Osteocyte (in vitro differentiated cells): Measurements from ENCODE around the gene PLAAT3. TPM values are rescaled to one million over a fixed set of nuclear protein-coding genes. Genes with fewer than 3 reads are reported as not detected.
"Not testable (repeated sequence)": the region's sequence is repeated elsewhere in the genome, so short reads cannot be mapped to it uniquely, and the experiment has no call there.

Experiments used
- DNase-seq: peaks from one replicate; pipeline ENCODE4 v3.0.0; 2021; ENCODE audit warnings: mixed read lengths; ENCODE audit not compliant: unreplicated experiment; ENCODE audit errors: extremely low spot score
- H3K27ac Mint-ChIP-seq: one replicate; pipeline ENCODE4 v1.8.0; 2021; ENCODE audit warnings: mild to moderate bottlenecking, mixed read lengths; ENCODE audit not compliant: unreplicated experiment
- H3K27me3 Mint-ChIP-seq: one replicate; pipeline ENCODE4 v1.8.0; 2021; ENCODE audit warnings: mixed read lengths; ENCODE audit not compliant: unreplicated experiment
- H3K36me3 Mint-ChIP-seq: one replicate; pipeline ENCODE4 v1.8.0; 2021; ENCODE audit warnings: mixed read lengths; ENCODE audit not compliant: unreplicated experiment
- H3K4me1 Mint-ChIP-seq: one replicate; pipeline ENCODE4 v1.8.0; 2021; ENCODE audit warnings: mixed read lengths; ENCODE audit not compliant: unreplicated experiment
- H3K4me3 Mint-ChIP-seq: one replicate; pipeline ENCODE4 v1.8.0; 2021; ENCODE audit warnings: mild to moderate bottlenecking, moderate library complexity, mixed read lengths; ENCODE audit not compliant: unreplicated experiment
- H3K9me3 Mint-ChIP-seq: one replicate; pipeline ENCODE4 v1.8.0; 2021; ENCODE audit warnings: mixed read lengths; ENCODE audit not compliant: unreplicated experiment
- total RNA-seq: library from RNA; stranded (reverse); gene quantifications from 2 replicates; pipeline ENCODE4 v1.2.1, GENCODE V29; 2021
- TF ChIP-seq, protein P1 (sequence below): fragments of 200-600 bp; sonication (generic); IDR thresholded peaks from 2 replicates; pipeline ENCODE4 v1.5.0; 2021; ENCODE audit warnings: antibody characterized with exemption, mild to moderate bottlenecking, moderate library complexity

PLAAT3 gene
- total RNA-seq, 1 donor from 2014 or later: 20.0 TPM

DNA sequence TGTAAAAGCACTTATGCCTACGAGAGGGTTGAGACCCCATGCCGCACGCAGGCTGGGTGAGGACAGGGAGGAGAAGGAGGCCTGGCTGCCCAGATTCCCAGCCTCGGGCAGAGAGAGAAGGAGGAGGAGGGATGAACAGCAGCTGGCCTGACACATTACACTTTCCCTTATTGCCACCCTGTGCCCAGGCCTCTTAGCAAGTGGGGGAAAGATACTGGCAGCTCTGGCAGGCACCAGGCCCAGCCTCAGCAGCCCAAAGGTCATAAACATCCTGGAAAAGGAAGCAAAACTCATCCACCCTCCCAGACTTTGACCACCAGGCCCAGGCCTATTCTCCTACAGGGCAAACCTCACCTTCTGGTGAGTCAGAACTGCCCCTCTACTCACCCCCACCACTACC, 4.7 kb downstream of the PLAAT3 start:
- Mint-ChIP-seq H3K27ac (peak overlapping the region; percentile 80), H3K27me3 (peaks cover 2% of the 10 kb centered on the region), H3K4me1 (peaks cover 56% of the 10 kb centered on the region), H3K4me3 (no peak overlapping the region), H3K36me3 (no peaks in the 10 kb centered on the region), H3K9me3 (no peaks in the 10 kb centered on the region)
- no peak for DNase-seq
- TF ChIP-seq, protein P1, sequence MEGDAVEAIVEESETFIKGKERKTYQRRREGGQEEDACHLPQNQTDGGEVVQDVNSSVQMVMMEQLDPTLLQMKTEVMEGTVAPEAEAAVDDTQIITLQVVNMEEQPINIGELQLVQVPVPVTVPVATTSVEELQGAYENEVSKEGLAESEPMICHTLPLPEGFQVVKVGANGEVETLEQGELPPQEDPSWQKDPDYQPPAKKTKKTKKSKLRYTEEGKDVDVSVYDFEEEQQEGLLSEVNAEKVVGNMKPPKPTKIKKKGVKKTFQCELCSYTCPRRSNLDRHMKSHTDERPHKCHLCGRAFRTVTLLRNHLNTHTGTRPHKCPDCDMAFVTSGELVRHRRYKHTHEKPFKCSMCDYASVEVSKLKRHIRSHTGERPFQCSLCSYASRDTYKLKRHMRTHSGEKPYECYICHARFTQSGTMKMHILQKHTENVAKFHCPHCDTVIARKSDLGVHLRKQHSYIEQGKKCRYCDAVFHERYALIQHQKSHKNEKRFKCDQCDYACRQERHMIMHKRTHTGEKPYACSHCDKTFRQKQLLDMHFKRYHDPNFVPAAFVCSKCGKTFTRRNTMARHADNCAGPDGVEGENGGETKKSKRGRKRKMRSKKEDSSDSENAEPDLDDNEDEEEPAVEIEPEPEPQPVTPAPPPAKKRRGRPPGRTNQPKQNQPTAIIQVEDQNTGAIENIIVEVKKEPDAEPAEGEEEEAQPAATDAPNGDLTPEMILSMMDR: no peak

DNA sequence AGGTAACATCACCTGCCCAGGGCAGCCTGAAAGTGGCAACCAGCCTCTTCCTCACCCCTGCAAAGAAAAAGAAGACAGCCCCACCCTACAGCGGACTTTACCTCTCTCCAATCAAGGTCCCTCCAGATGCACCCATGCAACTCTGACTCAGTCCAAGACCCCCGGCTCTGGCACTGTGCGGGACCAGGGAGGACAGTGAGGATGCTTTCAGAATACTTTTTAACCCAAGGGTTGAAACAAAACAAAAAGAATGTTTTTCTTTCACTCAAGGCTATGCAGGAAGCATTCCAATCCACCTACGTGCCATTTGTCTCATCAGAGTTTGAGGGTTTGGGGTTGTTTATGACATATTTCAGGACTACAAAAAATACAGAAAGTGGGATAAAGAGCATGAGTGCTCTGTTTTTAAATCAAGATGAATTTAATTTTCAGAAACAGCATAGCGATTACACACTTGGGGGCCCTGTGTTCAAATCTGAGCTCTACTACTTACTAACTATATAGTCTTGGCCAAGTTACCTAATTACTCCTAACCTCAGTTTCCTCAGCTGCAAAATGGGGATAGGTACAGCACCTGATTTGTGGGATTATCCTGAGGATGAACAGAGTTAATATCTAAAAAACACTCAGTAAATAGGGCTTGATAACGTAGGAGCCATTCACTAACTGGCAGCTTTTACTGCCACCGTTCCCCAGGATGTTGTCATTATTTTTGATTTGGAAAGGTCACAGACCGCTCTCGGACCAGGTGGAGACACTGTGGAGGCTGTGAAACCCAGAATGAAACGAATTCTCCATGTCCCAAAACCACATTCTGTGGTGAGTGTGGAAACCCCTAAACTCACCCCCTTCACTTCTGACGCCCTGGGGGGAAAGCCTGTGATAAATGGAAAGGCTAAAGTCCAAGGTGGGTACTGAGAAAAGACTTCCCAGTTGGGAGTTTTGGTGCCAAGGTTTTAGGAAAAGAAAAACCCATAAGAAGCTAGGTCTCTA, 5.6 kb downstream of the PLAAT3 start:
- TF ChIP-seq, protein P1: no peak
- Mint-ChIP-seq H3K27ac (peak overlapping the region; percentile 80), H3K4me1 (peaks cover 55% of the 10 kb centered on the region), H3K4me3 (no peak overlapping the region), H3K9me3 (no peaks in the 10 kb centered on the region), H3K27me3 (peaks cover 2% of the 10 kb centered on the region), H3K36me3 (no peaks in the 10 kb centered on the region)
- peak; percentile 48 for DNase-seq

DNA sequence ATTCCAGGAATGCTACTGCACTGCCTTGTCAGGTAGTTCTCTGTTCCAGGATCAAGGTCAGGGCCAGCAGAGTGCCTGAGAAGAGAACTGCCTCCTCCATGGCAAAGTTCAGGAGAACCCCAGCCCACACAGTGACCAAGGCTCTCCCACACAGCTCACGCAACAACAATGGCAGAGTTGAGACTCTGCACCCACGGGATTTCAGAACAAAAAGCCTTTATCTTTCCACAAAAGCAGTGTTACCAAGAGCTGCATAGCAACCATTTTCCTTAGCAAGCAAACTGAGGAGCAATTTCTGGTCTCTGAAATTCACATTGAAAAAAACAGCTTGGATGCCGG, 11.1 kb downstream of the PLAAT3 start:
- TF ChIP-seq, protein P1: no peak
- DNase-seq: peak; percentile 44
- Mint-ChIP-seq H3K36me3 (no peaks in the 10 kb centered on the region), H3K27me3 (peaks cover 2% of the 10 kb centered on the region), H3K4me3 (no peak overlapping the region), H3K9me3 (no peaks in the 10 kb centered on the region), H3K4me1 (peaks cover 11% of the 10 kb centered on the region), H3K27ac (no peak overlapping the region)

DNA sequence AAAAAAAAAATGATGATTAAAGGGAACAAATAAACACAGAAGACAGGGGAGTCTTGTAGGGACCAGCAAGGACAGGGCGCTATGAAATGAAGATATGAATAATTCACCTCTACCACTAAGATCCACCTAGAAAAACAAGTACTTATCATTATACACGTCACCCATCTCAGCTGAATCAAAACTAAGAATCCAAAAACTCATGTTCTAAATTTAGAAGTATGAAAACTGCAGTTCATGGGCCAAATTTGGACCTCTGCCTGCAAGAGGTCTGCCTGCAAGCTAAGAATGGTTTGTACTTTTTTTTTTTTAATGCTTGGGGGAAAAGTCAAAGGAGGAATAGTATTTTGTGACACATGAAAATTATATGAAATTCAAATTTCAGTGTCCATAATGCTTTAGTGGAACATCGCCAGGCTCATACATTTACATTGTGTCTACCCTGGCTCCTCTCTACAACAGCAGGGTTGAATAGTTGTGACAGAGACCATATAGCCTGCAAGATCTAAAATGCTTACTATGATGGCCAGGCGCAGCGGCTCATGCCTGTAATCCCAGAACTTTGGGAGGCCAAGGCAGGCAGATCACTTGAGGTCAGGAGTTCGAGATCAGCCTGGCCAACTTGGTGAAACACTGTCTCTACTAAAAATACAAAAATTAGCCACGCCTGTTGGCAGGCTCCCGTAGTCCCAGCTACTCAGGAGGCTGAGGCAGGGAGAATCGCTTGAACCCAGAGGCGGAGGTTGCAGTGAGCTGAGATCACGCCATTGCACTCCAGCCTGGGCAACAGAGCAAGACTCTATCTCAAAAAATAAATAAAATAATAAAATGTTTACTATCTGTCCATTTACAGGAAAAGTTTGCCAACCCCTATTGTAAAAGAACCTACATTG, 11.7 kb downstream of the PLAAT3 start:
- not testable (repeated sequence) for H3K4me3 Mint-ChIP-seq, H3K9me3 Mint-ChIP-seq, H3K4me1 Mint-ChIP-seq, H3K36me3 Mint-ChIP-seq, H3K27me3 Mint-ChIP-seq
- DNase-seq: peak; percentile 27
- peak overlapping the region; percentile 1 for H3K27ac Mint-ChIP-seq

DNA sequence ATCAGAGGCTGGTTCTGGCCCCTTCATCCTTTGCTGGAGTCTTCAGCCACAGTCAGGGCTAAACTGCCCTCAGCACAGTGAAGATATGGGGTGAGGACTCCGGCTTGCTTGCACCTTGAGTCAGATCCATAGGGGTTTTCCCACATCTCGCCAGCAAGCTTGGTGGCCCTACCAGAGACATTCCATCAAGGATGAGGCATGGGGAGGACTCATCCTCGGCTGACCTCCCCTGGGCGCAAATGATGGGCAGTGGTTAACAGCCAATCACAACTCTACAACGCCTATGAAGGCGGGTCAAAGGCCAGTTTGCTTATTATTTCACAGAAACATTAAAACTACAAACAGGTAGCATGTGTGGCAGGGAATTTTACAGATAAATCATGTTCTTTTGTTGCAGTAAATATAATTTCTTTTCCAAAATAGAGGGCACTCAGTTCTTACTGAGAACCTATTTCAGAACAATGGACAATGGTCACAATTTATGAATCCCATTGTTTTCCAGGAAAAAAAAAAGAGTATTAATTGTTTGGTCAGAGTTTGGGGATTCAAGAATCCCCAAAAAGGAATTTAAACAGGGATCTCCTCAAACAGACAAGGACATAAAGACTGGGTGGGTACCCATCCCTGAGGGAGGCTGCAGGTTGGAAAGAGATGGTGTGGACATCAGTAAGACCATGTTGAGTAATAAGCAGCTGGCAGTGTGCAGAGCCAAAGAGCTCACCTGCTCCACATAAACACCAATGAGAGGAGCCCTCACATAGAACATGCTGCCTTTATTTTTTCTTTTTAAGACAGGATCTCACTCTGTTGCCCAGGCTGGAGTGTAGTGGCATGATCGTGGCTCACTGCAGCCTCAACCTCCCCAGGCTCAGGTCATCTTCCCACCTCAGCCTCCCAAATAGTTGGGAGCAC, 14.8 kb downstream of the PLAAT3 start:
- H3K9me3 Mint-ChIP-seq: no peaks in the 10 kb centered on the region
- H3K4me1 Mint-ChIP-seq: peaks cover 7% of the 10 kb centered on the region
- no peak overlapping the region for H3K4me3 Mint-ChIP-seq
- no peak overlapping the region for H3K27ac Mint-ChIP-seq
- DNase-seq: no peak
- H3K36me3 Mint-ChIP-seq: peaks cover 2% of the 10 kb centered on the region
- no peaks in the 10 kb centered on the region for H3K27me3 Mint-ChIP-seq
- TF ChIP-seq, protein P1: no peak
